Fibroblast of lung (primary cell): ENCODE results near the gene SLFN14. TPM values are rescaled to one million over a fixed set of nuclear protein-coding genes. Genes with fewer than 3 reads are reported as not detected.
"Not testable (repeated sequence)": the region's sequence is repeated elsewhere in the genome, so short reads cannot be mapped to it uniquely, and the experiment has no call there.

Experiments used
- DNase-seq, 2 donors: peaks; one replicate each; pipeline versions ENCODE4 v3.0.0 to v3.0.0-alpha.2; 2010; ENCODE audit warnings: low read depth in 2 of 2
- H2AFZ ChIP-seq: 2 replicates; pipeline ENCODE4 v1.5.1; 2012; ENCODE audit warnings: low read length, control low read depth, inconsistent platforms
- H3K27ac ChIP-seq: 2 replicates; pipeline ENCODE4 v1.5.1; 2011; ENCODE audit warnings: low read length, control low read depth; ENCODE audit not compliant: insufficient read depth
- H3K27me3 ChIP-seq: 2 replicates; pipeline ENCODE4 v1.5.1; 2011; ENCODE audit warnings: mild to moderate bottlenecking, low read length; ENCODE audit not compliant: control insufficient read depth, insufficient read depth
- H3K36me3 ChIP-seq: 2 replicates; pipeline ENCODE4 v1.5.1; 2011; ENCODE audit warnings: low read length; ENCODE audit not compliant: control insufficient read depth, insufficient read depth
- H3K4me1 ChIP-seq: 2 replicates; pipeline ENCODE4 v1.5.1; 2011; ENCODE audit warnings: low read length; ENCODE audit not compliant: control insufficient read depth, insufficient read depth; ENCODE audit errors: extremely low read depth
- H3K4me2 ChIP-seq: 2 replicates; pipeline ENCODE4 v1.5.1; 2011; ENCODE audit warnings: low read length, control low read depth; ENCODE audit not compliant: insufficient read depth; ENCODE audit errors: extremely low read depth
- H3K4me3 ChIP-seq, 4 experiments: fragments of 200-600 bp in 1 of 4; sonication (generic) in 1 of 4; replicated peaks in 1 of 4; 2 replicates each; pipeline ENCODE4 v1.5.1; 2011 to 2016; ENCODE audit warnings: low read length in 4 of 4, low read depth in 3 of 4, mild to moderate bottlenecking in 3 of 4, control low read depth in 2 of 4, inconsistent platforms in 1 of 4, mixed read lengths in 1 of 4; ENCODE audit not compliant: insufficient read depth in 1 of 4; ENCODE audit errors: control extremely low read depth in 1 of 4
- H3K79me2 ChIP-seq: 2 replicates; pipeline ENCODE4 v1.5.1; 2012; ENCODE audit warnings: mild to moderate bottlenecking, low read length, inconsistent platforms; ENCODE audit not compliant: control insufficient read depth, insufficient read depth
- H3K9ac ChIP-seq: 2 replicates; pipeline ENCODE4 v1.5.1; 2011; ENCODE audit warnings: mild to moderate bottlenecking, low read length, control low read depth; ENCODE audit not compliant: insufficient read depth
- H3K9me3 ChIP-seq: 2 replicates; pipeline ENCODE4 v1.5.1; 2012; ENCODE audit warnings: low read depth, low read length; ENCODE audit not compliant: control insufficient read depth, insufficient read depth
- H4K20me1 ChIP-seq: 2 replicates; pipeline ENCODE4 v1.5.1; 2011; ENCODE audit warnings: low read length; ENCODE audit not compliant: control insufficient read depth, insufficient read depth; ENCODE audit errors: extremely low read depth
- EZH2 ChIP-seq: IDR thresholded peaks from 2 replicates; pipeline ENCODE4 v1.5.1; 2012; ENCODE audit warnings: low read length, control low read depth, mild to moderate bottlenecking; ENCODE audit errors: missing control alignments
- polyA plus RNA-seq, 2 donors: library from polyadenylated mRNA; depleted of rRNA in 1 of 2; stranded (reverse) in 1 of 2; unstranded in 1 of 2; fragments of >200 nt; gene quantifications; 2 replicates each; pipeline ENCODE4 v1.2.1, GENCODE V29; 2011 to 2012; ENCODE audit warnings: missing spikeins in 1 of 2
- total RNA-seq: library from RNA; depleted of rRNA; stranded (reverse); fragments of >200 nt; gene quantifications from 2 replicates; pipeline ENCODE4 v1.2.1, GENCODE V29; 2014
- TF ChIP-seq, protein P1 (sequence below), 2 donors: IDR thresholded peaks in 1 of 2; conservative IDR thresholded peaks in 1 of 2; 1 replicate in 1 of 2; 2 replicates in 1 of 2; pipeline ENCODE4 v1.5.1; 2011 to 2012; ENCODE audit warnings: low read length in 2 of 2, control low read depth in 1 of 2, inconsistent platforms in 1 of 2, low read depth in 1 of 2, mild to moderate bottlenecking in 1 of 2

SLFN14 gene
- total and polyA plus RNA-seq, 2 donors (not counting 1 experiment from before 2014, with no cell fraction given) = not detected

DNA sequence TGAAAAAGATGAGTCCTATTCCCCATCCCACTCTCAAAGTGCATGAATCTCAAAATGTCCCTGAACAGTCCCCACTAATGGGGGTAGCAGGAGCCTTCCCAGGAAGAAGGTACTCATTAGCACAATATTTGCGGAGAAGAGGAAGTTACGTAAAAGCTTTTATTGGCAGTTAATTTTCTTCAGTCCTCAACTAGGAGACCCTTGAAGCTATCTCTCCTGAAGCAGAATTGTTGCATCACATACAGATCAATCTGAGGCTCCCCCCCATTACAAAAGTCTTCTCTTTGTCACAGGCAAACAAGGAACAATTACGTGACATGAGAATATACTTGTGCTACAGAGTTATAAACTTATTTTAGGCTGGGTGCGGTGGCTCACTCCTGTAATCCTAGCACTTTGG, 37.3 kb downstream of the SLFN14 start:
- H4K20me1 ChIP-seq = no peaks in the 10 kb centered on the region
- no peak overlapping the region for H3K27ac ChIP-seq
- no peaks in the 10 kb centered on the region for H3K36me3 ChIP-seq
- H3K4me1 ChIP-seq = no peaks in the 10 kb centered on the region
- H3K4me3 ChIP-seq = no peak overlapping the region
- TF ChIP-seq, protein P1, sequence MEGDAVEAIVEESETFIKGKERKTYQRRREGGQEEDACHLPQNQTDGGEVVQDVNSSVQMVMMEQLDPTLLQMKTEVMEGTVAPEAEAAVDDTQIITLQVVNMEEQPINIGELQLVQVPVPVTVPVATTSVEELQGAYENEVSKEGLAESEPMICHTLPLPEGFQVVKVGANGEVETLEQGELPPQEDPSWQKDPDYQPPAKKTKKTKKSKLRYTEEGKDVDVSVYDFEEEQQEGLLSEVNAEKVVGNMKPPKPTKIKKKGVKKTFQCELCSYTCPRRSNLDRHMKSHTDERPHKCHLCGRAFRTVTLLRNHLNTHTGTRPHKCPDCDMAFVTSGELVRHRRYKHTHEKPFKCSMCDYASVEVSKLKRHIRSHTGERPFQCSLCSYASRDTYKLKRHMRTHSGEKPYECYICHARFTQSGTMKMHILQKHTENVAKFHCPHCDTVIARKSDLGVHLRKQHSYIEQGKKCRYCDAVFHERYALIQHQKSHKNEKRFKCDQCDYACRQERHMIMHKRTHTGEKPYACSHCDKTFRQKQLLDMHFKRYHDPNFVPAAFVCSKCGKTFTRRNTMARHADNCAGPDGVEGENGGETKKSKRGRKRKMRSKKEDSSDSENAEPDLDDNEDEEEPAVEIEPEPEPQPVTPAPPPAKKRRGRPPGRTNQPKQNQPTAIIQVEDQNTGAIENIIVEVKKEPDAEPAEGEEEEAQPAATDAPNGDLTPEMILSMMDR (conservative IDR thresholded peaks at IDR 0.05 in 1 of 2, IDR thresholded peaks at IDR 0.05 in 1 of 2; ENCODE audit: low read depth in 1 of 2, low read length in 2 of 2) = no peak
- TF ChIP-seq EZH2 = no peak
- H3K27me3 ChIP-seq = no peaks in the 10 kb centered on the region
- no peak for DNase-seq
- H3K9me3 ChIP-seq = no peaks in the 10 kb centered on the region
- H3K9ac ChIP-seq = no peak overlapping the region
- H3K79me2 ChIP-seq = no peaks in the 10 kb centered on the region
- no peak overlapping the region for H2AFZ ChIP-seq
- no peak overlapping the region for H3K4me2 ChIP-seq

DNA sequence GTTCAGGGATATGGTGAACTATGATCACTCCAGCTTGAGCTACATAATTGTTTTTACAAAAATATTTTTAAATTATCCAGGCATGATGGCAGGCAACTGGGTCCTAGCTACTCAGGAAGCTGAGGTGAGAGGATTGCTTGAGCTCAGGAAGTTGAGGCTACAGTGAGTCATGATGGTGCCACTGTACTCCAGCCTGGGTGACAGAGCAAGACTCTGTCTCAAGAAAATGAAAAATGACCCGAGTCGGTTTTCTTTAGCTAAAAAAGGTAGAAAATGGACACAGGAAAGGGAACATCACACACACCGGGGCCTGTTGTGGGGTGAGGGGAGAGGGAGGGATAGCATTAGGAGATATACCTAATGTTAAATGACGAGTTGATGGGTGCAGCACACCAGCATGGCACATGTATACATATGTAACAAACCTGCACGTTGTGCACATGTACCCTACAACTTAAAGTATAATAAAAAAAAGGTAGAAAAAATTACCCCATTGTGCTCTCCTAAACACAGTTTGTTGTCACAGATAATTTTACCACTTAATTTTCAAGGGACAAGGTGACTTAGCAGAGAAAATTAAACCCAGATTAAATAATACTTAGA, 38.9 kb downstream of the SLFN14 start:
- H2AFZ ChIP-seq, H3K27ac ChIP-seq, H3K4me2 ChIP-seq, H4K20me1 ChIP-seq, H3K27me3 ChIP-seq, H3K9me3 ChIP-seq, H3K9ac ChIP-seq, H3K79me2 ChIP-seq, H3K36me3 ChIP-seq, DNase-seq, H3K4me1 ChIP-seq, H3K4me3 ChIP-seq: not testable (repeated sequence)

DNA sequence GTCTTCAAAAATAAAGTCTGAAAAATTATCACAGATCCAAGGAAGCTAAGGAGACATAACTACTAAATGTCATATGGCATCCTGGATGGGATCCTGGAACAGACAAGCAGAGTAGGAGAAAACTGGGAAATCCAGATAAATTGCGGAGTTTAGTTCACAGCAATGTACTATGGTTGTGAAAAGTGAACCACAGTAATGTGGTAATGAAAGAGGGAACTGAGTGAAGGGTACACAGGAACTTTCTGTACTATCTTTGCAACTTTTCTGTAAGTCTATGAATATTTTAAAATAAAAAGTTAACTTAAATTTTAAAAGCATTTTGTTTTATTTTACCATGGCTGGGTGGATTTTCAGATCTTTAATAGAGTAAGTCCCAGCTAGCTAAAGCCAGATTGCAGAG, 39.5 kb downstream of the SLFN14 start:
- Histone ChIP-seq H3K4me2 (no peak overlapping the region), H3K9me3 (no peaks in the 10 kb centered on the region), H3K79me2 (no peaks in the 10 kb centered on the region), H3K36me3 (no peaks in the 10 kb centered on the region), H3K4me3 (no peak overlapping the region), H3K4me1 (no peaks in the 10 kb centered on the region), H3K27me3 (no peaks in the 10 kb centered on the region), H3K27ac (no peak overlapping the region), H2AFZ (no peak overlapping the region), H3K9ac (no peak overlapping the region), H4K20me1 (no peaks in the 10 kb centered on the region)
- DNase-seq = no peak
- TF ChIP-seq EZH2 = no peak
- TF ChIP-seq, protein P1 (conservative IDR thresholded peaks at IDR 0.05 in 1 of 2, IDR thresholded peaks at IDR 0.05 in 1 of 2; ENCODE audit: low read depth in 1 of 2, low read length in 2 of 2) = no peak
